K562 (cell line): Measurements from ENCODE around the gene TIMM44. TPM values are rescaled to one million over a fixed set of nuclear protein-coding genes. Genes with fewer than 3 reads are reported as not detected.

Experiments
- ATAC-seq: fragments of 200-7000 bp; cut with Tn5 transposase; 3 replicates; pipeline ENCODE4 v1.9.1; 2020; ENCODE audit warnings: moderate library complexity
- BruUV-seq: library from RNA; stranded (reverse); fragments of 400-500 nt; replicated peaks from 2 replicates; lab custom pipeline; 2021; lab: Mats Ljungman, UMichigan
- CTCF ChIA-PET: fragments of 300-600 bp; formaldehyde crosslinking; extraction: SDS; loops from one replicate; lab custom pipeline; 2021; ENCODE audit warnings: low intra/inter-chr PET ratio; lab: Yijun Ruan, JAX
- POLR2A ChIA-PET: fragments of 300-600, 350-650 bp; sonication (Branson Sonifier 250); formaldehyde crosslinking; extraction: SDS; loops from one replicate; lab custom pipeline; 2021; ENCODE audit warnings: antibody characterized with exemption, inconsistent platforms; lab: Yijun Ruan, JAX
- DNase-seq, 4 experiments: peaks; one replicate each; pipeline versions ENCODE4 v3.0.0 to v3.0.0-alpha.2; 2011 to 2018; ENCODE audit warnings: low spot score in 3 of 4, mixed read lengths in 3 of 4; ENCODE audit errors: extremely low read depth in 1 of 4
- FAIRE-seq: peaks from 2 replicates; lab custom pipeline; 2011; peaks lifted over from hg19 to GRCh38; lab: Jason Lieb, UNC
- H2AFZ ChIP-seq: 2 replicates; pipeline ENCODE4 v1.6.0; 2011; ENCODE audit warnings: low read depth, low read length, control low read depth, inconsistent platforms
- H3K27ac ChIP-seq: fragments of 200-600 bp; 3 replicates; pipeline ENCODE4 v1.8.0; 2011; ENCODE audit warnings: low read depth, mild to moderate bottlenecking, control low read depth, inconsistent platforms, low read length, moderate library complexity, mixed read lengths; ENCODE audit errors: extremely low read depth
- H3K27me3 ChIP-seq, 2 experiments: fragments of 300-600 bp in 1 of 2; 2 replicates in 1 of 2; 3 replicates in 1 of 2; pipeline versions ENCODE4 v1.6.0 to v1.8.0; 2011; ENCODE audit warnings: inconsistent platforms in 2 of 2, low read length in 2 of 2, mild to moderate bottlenecking in 1 of 2, mixed read lengths in 1 of 2, moderate library complexity in 1 of 2; ENCODE audit not compliant: control insufficient read depth in 2 of 2, insufficient read depth in 2 of 2
- H3K36me3 ChIP-seq: fragments of 300-600 bp; 3 replicates; pipeline ENCODE4 v1.8.0; 2011; ENCODE audit warnings: mild to moderate bottlenecking, low read length, inconsistent platforms; ENCODE audit not compliant: control insufficient read depth, insufficient read depth
- H3K4me1 ChIP-seq, 2 experiments: fragments of 200-600 bp in 1 of 2; replicated peaks in 1 of 2; 2 replicates in 1 of 2; 3 replicates in 1 of 2; pipeline versions ENCODE4 v1.5.1 to v1.8.0; 2011; ENCODE audit warnings: inconsistent platforms in 2 of 2, low read length in 2 of 2, mild to moderate bottlenecking in 1 of 2, mixed read lengths in 1 of 2, moderate library complexity in 1 of 2; ENCODE audit not compliant: control insufficient read depth in 2 of 2, insufficient read depth in 2 of 2
- H3K4me2 ChIP-seq: 2 replicates; pipeline ENCODE4 v1.6.1; 2011; ENCODE audit warnings: low read length, control low read depth, inconsistent platforms, mixed read lengths; ENCODE audit not compliant: insufficient read depth
- H3K4me3 ChIP-seq: fragments of 200-600 bp; sonication (generic), shearing (Covaris generic); 2 replicates; pipeline ENCODE4 v1.5.1; 2016; ENCODE audit warnings: control low read depth, inconsistent platforms
- H3K79me2 ChIP-seq: fragments of 200-600 bp; 3 replicates; pipeline ENCODE4 v1.8.0; 2011; ENCODE audit warnings: low read length, inconsistent platforms; ENCODE audit not compliant: control insufficient read depth, insufficient read depth
- H3K9ac ChIP-seq, 2 experiments: 2 replicates each; pipeline versions ENCODE4 v1.6.0 to v1.6.1; 2011; ENCODE audit warnings: low read depth in 2 of 2, low read length in 2 of 2, control low read depth in 1 of 2, inconsistent platforms in 1 of 2, mild to moderate bottlenecking in 1 of 2, mixed read lengths in 1 of 2; ENCODE audit not compliant: insufficient read depth in 1 of 2
- H3K9me1 ChIP-seq: one replicate; pipeline ENCODE4 v1.6.0; 2011; ENCODE audit warnings: inconsistent platforms, mild to moderate bottlenecking, low read length, moderate library complexity; ENCODE audit not compliant: control insufficient read depth, insufficient read depth
- H3K9me3 ChIP-seq: replicated peaks from 2 replicates; pipeline ENCODE4 v1.5.1; 2011; ENCODE audit warnings: low read depth, low read length, inconsistent platforms; ENCODE audit not compliant: control insufficient read depth, insufficient read depth
- H4K20me1 ChIP-seq: replicated peaks from 2 replicates; pipeline ENCODE4 v1.6.1; 2011; ENCODE audit warnings: low read length, inconsistent platforms, mixed read lengths; ENCODE audit not compliant: control insufficient read depth, insufficient read depth
- CCNT2 ChIP-seq: IDR thresholded peaks from 2 replicates; pipeline ENCODE4 v1.6.1; 2011; ENCODE audit warnings: borderline replicate concordance, low read depth, mild to moderate bottlenecking, moderate library complexity, mixed read lengths, low read length; ENCODE audit not compliant: insufficient read length; ENCODE audit errors: extremely low read depth
- E2F1 ChIP-seq: sonication (generic); formaldehyde crosslinking; IDR thresholded peaks from 2 replicates; pipeline ENCODE4 v1.8.1; 2023; ENCODE audit warnings: mild to moderate bottlenecking, missing genetic modification reagents, moderate library complexity
- HNRNPH1 ChIP-seq: fragments of 200-400 bp; formaldehyde crosslinking; optimal IDR thresholded peaks from 2 replicates; pipeline ENCODE3; 2017; ENCODE audit warnings: low read depth, mild to moderate bottlenecking, low read length, moderate library complexity
- MYBL2 ChIP-seq, 2 experiments: fragments of 450-650 bp in 1 of 2; sonication (generic) in 1 of 2; formaldehyde crosslinking in 1 of 2; IDR thresholded peaks; 2 replicates each; pipeline versions ENCODE4 v1.6.1 to v1.8.1; 2017 to 2022; ENCODE audit warnings: borderline replicate concordance in 1 of 2, inconsistent platforms in 1 of 2, low read depth in 1 of 2, mild to moderate bottlenecking in 1 of 2, missing genetic modification reagents in 1 of 2, moderate library complexity in 1 of 2
- RAD21 ChIP-seq, 2 experiments: fragments of 250-450 bp in 1 of 2; fragments of 450-650 bp in 1 of 2; sonication (Bioruptor Pico) in 1 of 2; formaldehyde crosslinking in 1 of 2; IDR thresholded peaks in 1 of 2; conservative IDR thresholded peaks in 1 of 2; 2 replicates each; pipeline versions ENCODE4 v1.4.0 to v1.8.0; 2020 to 2022; ENCODE audit warnings: mild to moderate bottlenecking in 2 of 2, moderate library complexity in 1 of 2
- REST ChIP-seq, 2 experiments: fragments of 450-650 bp; formaldehyde crosslinking in 1 of 2; IDR thresholded peaks; 2 replicates each; pipeline versions ENCODE4 v1.4.0 to v1.6.1; 2014 to 2020; ENCODE audit warnings: mild to moderate bottlenecking in 2 of 2, borderline replicate concordance in 1 of 2, low read depth in 1 of 2
- WGBS: fragments of 100-300 bp; shearing (Covaris generic); methylation state at CpG from one replicate; pipeline ENCODE4 v1.1.6; 2016; ENCODE audit warnings: low coverage, mixed read lengths; ENCODE audit not compliant: insufficient coverage; ENCODE audit errors: missing lambda C conversion rate; 5-methylcytosine and 5-hydroxymethylcytosine counted together
- in situ Hi-C: fragments of 300-500 bp; cut with MboI; formaldehyde crosslinking; loops from 4 replicates; pipeline ENCODE4 v1.15.0; 2018; ENCODE audit warnings: inconsistent platforms, mixed read lengths
- intact Hi-C: fragments of 100-400 bp; cut with micrococcal nuclease; formaldehyde crosslinking; loops from 2 replicates; pipeline ENCODE4 v1.14.2; 2022
- polyA plus RNA-seq, 8 experiments: library from polyadenylated mRNA; depleted of rRNA in 4 of 8; stranded (reverse) in 5 of 8; unstranded in 3 of 8; fragments of >200 nt; fragmentation: Nextera tagmentation in 2 of 8; fragmentation: Illumina TruSeq in 1 of 8; extraction: Ambion mirVana in 2 of 8; extraction: Trizol in 1 of 8; gene quantifications; 2 replicates each; pipeline versions ENCODE4 v1.2.1 to v1.2.3, GENCODE V29; 2011 to 2014; ENCODE audit warnings: inconsistent platforms in 1 of 8, missing spikeins in 1 of 8
- total RNA-seq, 7 experiments: library from RNA; depleted of rRNA in 6 of 7; stranded (reverse); fragments of >200 nt in 6 of 7; fragmentation: Illumina TruSeq in 2 of 7; extraction: Trizol in 2 of 7; gene quantifications; 2 replicates each; pipeline versions ENCODE4 v1.2.1 to v1.2.3, GENCODE V29; 2011 to 2021; ENCODE audit warnings: low replicate concordance in 1 of 7

Gene TIMM44
- total and polyA plus RNA-seq, 9 of the 15 experiments (the other 6 are each of a cell fraction or from before 2014, with no cell fraction given), result 10.3 to 231 (median 89.3) TPM

- Histone ChIP-seq H3K9me3 (no peaks in the 10 kb centered on the region), H3K9ac (0 out of 4 replicates have a peak overlapping the region, but pooled peaks of 1 of the 2 experiments have one; percentile 10), H3K9me1 (no peaks in the 10 kb centered on the region), H3K27me3 (no peaks in the 10 kb centered on the region), H4K20me1 (peaks cover 21% of the 10 kb centered on the region), H3K27ac (peak overlapping the region; percentile 19; the same call in 1 of the 3 replicates), H3K36me3 (peaks cover 60% of the 10 kb centered on the region; the same call in 2 of the 3 replicates), H3K4me1 (peaks cover 11 to 78% of the 10 kb centered on the region in 2 experiments), H2AFZ (no peak overlapping the region), H3K4me2 (no peak overlapping the region), H3K79me2 (no peaks in the 10 kb centered on the region), H3K4me3 (no peak overlapping the region)
- 60% methylated on average over 21 of the region's 24 CpGs for WGBS
- ChIA-PET CTCF (no interaction called here), POLR2A (interaction anchor here (0.5 to 3.3 kb wide), 8 partner anchors 9 to 151 kb away, joined by 3 to 27 read pairs (median 5); partner anchors contain the start of genes MAP2K7, SNAPC2 and TIMM44)
- in situ Hi-C loops (no loop called here), intact Hi-C loops (no loop called here)
- DNase-seq (peak; percentile 66 to 76 (median 71)), FAIRE-seq (peak; percentile 81), ATAC-seq (peak; percentile 57)
- BruUV-seq, result TSS peak; percentile 24
- TF ChIP-seq RAD21 (CRISPR knock-in tag; conservative IDR thresholded peaks at IDR 0.05 in 1 of 2, IDR thresholded peaks at IDR 0.05 in 1 of 2) (peak in 1 of 2 experiments; percentile 51; a peak in 2 of 4 replicates), REST (IDR thresholded peaks at IDR 0.05; ENCODE audit: borderline replicate concordance) (0 out of 2 replicates have a peak, but pooled peaks have one; percentile 16), REST (CRISPR knock-in tag; IDR thresholded peaks at IDR 0.05; ENCODE audit: low read depth) (no peak), E2F1 (CRISPR knock-in tag) (0 out of 2 replicates have a peak, but pooled peaks have one; percentile 51), HNRNPH1 (no peak), CCNT2 (no peak), MYBL2 (IDR thresholded peaks at IDR 0.05; ENCODE audit: low read depth) (no peak), MYBL2 (CRISPR knock-in tag; IDR thresholded peaks at IDR 0.05; ENCODE audit: borderline replicate concordance) (no peak)
Observed at GRCh38 chr19:7928741-7929701, 14.4 kb downstream of the TIMM44 start.
